Panc1 (cell line): ENCODE measurements around the gene IL15. TPM values are rescaled to one million over a fixed set of nuclear protein-coding genes. Genes with fewer than 3 reads are reported as not detected.

Experiments
- ATAC-seq: fragments of 200-7000 bp; cut with Tn5 transposase; 2 replicates; pipeline ENCODE4 v1.9.1; 2020; ENCODE audit warnings: mild to moderate bottlenecking, moderate library complexity
- BruUV-seq: library from RNA; stranded (reverse); fragments of 400-500 nt; replicated peaks from 2 replicates; lab custom pipeline; 2021; lab: Mats Ljungman, UMichigan
- CTCF ChIA-PET: fragments of 300-600 bp; sonication (Branson Sonifier 250); formaldehyde crosslinking; loops from one replicate; lab custom pipeline; 2022; ENCODE audit warnings: antibody characterized with exemption; lab: Charles Lee
- POLR2A ChIA-PET: fragments of 300-600 bp; sonication (Branson Sonifier 250); formaldehyde crosslinking; loops from one replicate; lab custom pipeline; 2022; ENCODE audit warnings: antibody characterized with exemption; lab: Charles Lee
- DNase-seq: peaks from one replicate; pipeline ENCODE4 v3.0.0-alpha.2; 2010; ENCODE audit warnings: low read depth, low spot score
- H3K27ac ChIP-seq: 2 replicates; pipeline ENCODE4 v1.5.1; 2011; ENCODE audit warnings: mild to moderate bottlenecking, low read length, inconsistent platforms
- H3K27me3 ChIP-seq: fragments of 200-500 bp; sonication (Bioruptor generic); 2 replicates; pipeline ENCODE4 v1.6.0; 2014; ENCODE audit warnings: low read length, inconsistent platforms; ENCODE audit not compliant: control insufficient read depth, insufficient read depth
- H3K36me3 ChIP-seq: fragments of 200-500 bp; sonication (Bioruptor generic); 2 replicates; pipeline ENCODE4 v1.5.1; 2014; ENCODE audit warnings: inconsistent platforms, mild to moderate bottlenecking, low read length, moderate library complexity; ENCODE audit not compliant: control insufficient read depth, insufficient read depth
- H3K4me1 ChIP-seq: 2 replicates; pipeline ENCODE4 v1.5.1; 2011; ENCODE audit warnings: inconsistent platforms, mild to moderate bottlenecking, low read length, moderate library complexity; ENCODE audit not compliant: control insufficient read depth, insufficient read depth
- H3K4me3 ChIP-seq, 2 experiments: 2 replicates each; pipeline ENCODE4 v1.5.1; 2011 to 2012; ENCODE audit warnings: low read depth in 2 of 2, low read length in 2 of 2, mild to moderate bottlenecking in 2 of 2, inconsistent platforms in 1 of 2, moderate library complexity in 1 of 2
- H3K9me3 ChIP-seq: fragments of 200-500 bp; sonication (Bioruptor generic); 2 replicates; pipeline ENCODE4 v1.5.1; 2014; ENCODE audit warnings: low read depth, mild to moderate bottlenecking, inconsistent platforms, low read length, moderate library complexity; ENCODE audit not compliant: control insufficient read depth, insufficient read depth
- CTCF ChIP-seq: fragments of 450-650 bp; IDR thresholded peaks from 2 replicates; pipeline ENCODE4 v1.5.1; 2017; ENCODE audit warnings: mild to moderate bottlenecking
- POLR2AphosphoS5 ChIP-seq: IDR thresholded peaks from 2 replicates; pipeline ENCODE4 v1.6.1; 2012; ENCODE audit warnings: mild to moderate bottlenecking, low read depth, low read length, moderate library complexity
- REST ChIP-seq, 2 experiments: IDR thresholded peaks; 2 replicates each; pipeline ENCODE4 v1.6.1; 2011 to 2012; ENCODE audit warnings: low read depth in 2 of 2, control low read depth in 1 of 2, low read length in 1 of 2, mild to moderate bottlenecking in 1 of 2, moderate library complexity in 1 of 2; ENCODE audit not compliant: insufficient read depth in 1 of 2
- SIN3A ChIP-seq: IDR thresholded peaks from 2 replicates; pipeline ENCODE4 v1.6.1; 2012; ENCODE audit warnings: low read depth, mild to moderate bottlenecking, low read length, moderate library complexity, borderline replicate concordance; ENCODE audit not compliant: insufficient read depth
- TCF7L2 ChIP-seq: IDR thresholded peaks from 2 replicates; pipeline ENCODE4 v1.6.1; 2011; ENCODE audit warnings: mild to moderate bottlenecking, low read depth, low read length, inconsistent platforms
- in situ Hi-C: cut with HindIII; loops from 2 replicates; pipeline ENCODE4 v1.10.0; 2016; ENCODE audit warnings: low sequenced_read_pairs, low pct_unique_long_range_greater_than_20kb
- intact Hi-C: fragments of 100-400 bp; cut with micrococcal nuclease; formaldehyde crosslinking; loops from one replicate; pipeline ENCODE4 v1.10.0; 2022; ENCODE audit not compliant: unreplicated experiment
- total RNA-seq: library from RNA; stranded (reverse); gene quantifications from one replicate; pipeline ENCODE4 v1.2.1, GENCODE V29; 2021; ENCODE audit not compliant: unreplicated experiment

IL15 gene
- total RNA-seq, 1 experiment from 2014 or later, result 2.7 TPM

GRCh38 chr4:141654098-141654497, 17.7 kb downstream of the IL15 start:
- DNase-seq (no peak), ATAC-seq (peak; percentile 65; the same call in 1 of the 2 replicates)
- Histone ChIP-seq H3K4me1 (no peaks in the 10 kb centered on the region), H3K27me3 (no peaks in the 10 kb centered on the region), H3K4me3 (no peak overlapping the region), H3K36me3 (no peaks in the 10 kb centered on the region), H3K9me3 (no peaks in the 10 kb centered on the region), H3K27ac (no peak overlapping the region)
- intact Hi-C loops (no loop called here), in situ Hi-C loops (no loop called here)
- TF ChIP-seq SIN3A, result no peak
- no peak for TF ChIP-seq POLR2AphosphoS5
- TF ChIP-seq TCF7L2, result no peak
- TF ChIP-seq CTCF, result peak; percentile 57
- TF ChIP-seq REST (IDR thresholded peaks at IDR 0.05; ENCODE audit: insufficient read depth in 1 of 2, low read depth in 2 of 2, low read length in 1 of 2), result no peak
- ChIA-PET POLR2A (no interaction called here), CTCF (no interaction called here)
- no TSS peak for BruUV-seq

GRCh38 chr4:141656031-141656430, 19.6 kb downstream of the IL15 start:
- H3K9me3 ChIP-seq, result no peaks in the 10 kb centered on the region
- TF ChIP-seq REST (IDR thresholded peaks at IDR 0.05; ENCODE audit: insufficient read depth in 1 of 2, low read depth in 2 of 2, low read length in 1 of 2), result no peak
- TF ChIP-seq TCF7L2, result no peak
- TF ChIP-seq POLR2AphosphoS5, result no peak
- TF ChIP-seq CTCF, result no peak
- TF ChIP-seq SIN3A, result no peak
- POLR2A ChIA-PET, result no interaction called here
- in situ Hi-C loops, result no loop called here
- H3K4me3 ChIP-seq, result no peak overlapping the region
- H3K27ac ChIP-seq, result no peak overlapping the region
- no peak for DNase-seq
- no peak for ATAC-seq
- H3K36me3 ChIP-seq, result no peaks in the 10 kb centered on the region
- no peaks in the 10 kb centered on the region for H3K4me1 ChIP-seq
- BruUV-seq, result no TSS peak
- CTCF ChIA-PET, result no interaction called here
- intact Hi-C loops, result no loop called here
- no peaks in the 10 kb centered on the region for H3K27me3 ChIP-seq
